HG03469 (cell line): ENCODE results near the gene DNAJB1.
"Not testable (repeated sequence)": the region's sequence is repeated elsewhere in the genome, so short reads cannot be mapped to it uniquely, and the experiment has no call there.

Experiments
- ATAC-seq: cut with Tn5 transposase; IDR thresholded peaks from one replicate; pipeline ENCODE4 v1.9.1; 2021; ENCODE audit warnings: mild to moderate bottlenecking, moderate library complexity, moderate number of reproducible peaks; ENCODE audit not compliant: unreplicated experiment

DNAJB1 gene

DNA sequence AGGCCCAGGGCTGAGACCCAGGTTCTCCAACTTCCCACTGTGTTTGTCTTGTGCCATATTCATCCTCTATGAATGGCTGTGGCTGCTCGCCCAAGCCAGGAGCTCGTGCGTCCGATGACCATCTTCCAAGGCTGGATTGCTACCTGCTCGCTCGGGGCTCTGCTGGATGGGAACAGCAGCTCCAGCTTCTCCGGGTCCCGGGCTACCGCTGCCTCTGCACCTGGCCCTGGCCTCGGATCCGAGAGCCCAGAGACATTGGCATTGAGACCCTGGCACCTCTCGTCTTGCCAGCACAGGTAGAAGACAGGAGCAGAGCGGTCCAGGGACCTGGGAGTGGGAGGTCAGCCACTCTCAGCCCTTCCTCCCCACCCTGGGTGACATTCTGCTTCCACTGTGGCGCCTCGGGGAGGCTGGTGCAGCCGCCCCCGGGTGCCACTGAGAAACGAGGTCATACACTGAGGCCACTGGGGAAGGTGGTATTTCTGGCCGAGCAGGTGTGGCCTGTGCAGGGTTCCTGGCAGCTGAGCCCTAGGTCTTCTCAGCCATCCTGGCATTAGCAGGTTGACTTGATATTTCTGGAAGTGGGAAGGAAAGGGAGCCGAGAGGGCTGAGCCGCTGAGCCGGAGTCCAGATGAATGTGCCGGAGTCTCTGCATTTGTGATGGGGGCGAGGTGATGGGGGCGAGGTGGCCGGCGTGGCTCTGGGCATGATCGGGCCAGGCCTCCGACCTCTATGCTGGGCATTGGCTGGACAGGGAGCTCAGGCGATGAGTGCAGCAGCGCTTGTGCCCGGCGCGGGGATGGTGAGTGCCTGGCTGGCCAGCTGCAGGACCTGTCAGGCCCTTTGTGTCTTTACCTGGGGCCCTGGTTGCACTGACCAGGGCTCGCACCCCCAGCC is 35.1 kb upstream of the DNAJB1 start:
- no peak for ATAC-seq

DNA sequence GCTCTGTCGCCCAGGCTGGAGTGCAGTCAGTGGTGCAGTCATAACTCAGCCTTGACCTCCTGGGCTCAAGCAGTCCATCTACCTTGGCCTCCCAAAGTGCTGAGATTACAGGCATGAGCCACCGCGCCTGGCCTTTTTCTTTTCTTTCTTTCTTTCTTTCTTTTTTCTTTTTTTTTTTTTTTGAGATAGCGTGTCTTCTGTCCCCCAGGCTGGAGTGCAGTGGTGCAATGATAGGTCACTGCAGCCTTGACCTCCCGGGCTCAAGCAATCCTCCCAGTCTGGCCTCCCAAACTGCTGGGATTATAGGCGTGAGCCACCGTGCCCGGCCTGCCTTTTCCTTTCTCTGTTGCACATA is 33.8 kb upstream of the DNAJB1 start:
- ATAC-seq: not testable (repeated sequence)

DNA sequence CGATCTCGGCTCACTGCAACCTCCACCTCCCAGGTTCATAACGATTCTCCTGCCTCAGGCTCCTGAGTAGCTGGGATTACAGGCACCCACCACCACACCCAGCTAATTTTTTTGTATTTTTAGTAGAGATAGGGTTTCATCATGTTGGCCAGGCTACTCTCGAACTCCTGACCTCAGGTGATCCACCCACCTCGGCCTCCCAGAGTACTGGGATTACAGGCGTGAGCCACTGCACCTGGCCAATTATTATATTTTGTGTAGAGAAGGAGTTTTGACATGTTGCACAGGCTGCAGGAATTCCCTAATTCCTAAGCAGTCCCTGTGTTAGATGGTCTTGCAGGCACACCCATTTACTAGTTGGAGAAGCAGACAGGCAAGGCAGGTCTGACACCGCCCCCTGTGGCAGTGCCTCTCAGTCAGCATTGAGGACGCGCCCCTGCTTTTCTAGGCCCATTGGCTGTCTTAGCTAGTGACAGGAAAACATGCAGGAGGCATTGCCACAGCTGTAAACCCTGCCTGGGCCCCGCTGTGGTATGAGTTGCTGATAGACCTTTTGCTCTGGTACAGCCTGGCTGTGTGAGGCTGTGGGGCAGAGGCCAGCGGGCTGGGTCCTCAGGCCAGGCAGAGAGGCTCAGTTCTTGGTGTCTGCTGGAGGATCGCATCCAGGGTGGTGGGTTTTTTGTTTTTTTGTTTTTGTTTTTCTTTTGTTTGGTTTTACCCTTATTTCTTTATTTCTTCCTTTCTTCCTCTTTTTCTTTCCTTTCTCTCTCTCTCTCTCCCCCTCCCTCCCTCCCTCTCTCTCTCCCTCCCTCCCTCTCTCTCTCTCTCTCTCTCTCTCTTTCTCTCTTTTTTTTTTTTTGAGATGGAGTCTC is 33.2 kb upstream of the DNAJB1 start:
- ATAC-seq: not testable (repeated sequence)

DNA sequence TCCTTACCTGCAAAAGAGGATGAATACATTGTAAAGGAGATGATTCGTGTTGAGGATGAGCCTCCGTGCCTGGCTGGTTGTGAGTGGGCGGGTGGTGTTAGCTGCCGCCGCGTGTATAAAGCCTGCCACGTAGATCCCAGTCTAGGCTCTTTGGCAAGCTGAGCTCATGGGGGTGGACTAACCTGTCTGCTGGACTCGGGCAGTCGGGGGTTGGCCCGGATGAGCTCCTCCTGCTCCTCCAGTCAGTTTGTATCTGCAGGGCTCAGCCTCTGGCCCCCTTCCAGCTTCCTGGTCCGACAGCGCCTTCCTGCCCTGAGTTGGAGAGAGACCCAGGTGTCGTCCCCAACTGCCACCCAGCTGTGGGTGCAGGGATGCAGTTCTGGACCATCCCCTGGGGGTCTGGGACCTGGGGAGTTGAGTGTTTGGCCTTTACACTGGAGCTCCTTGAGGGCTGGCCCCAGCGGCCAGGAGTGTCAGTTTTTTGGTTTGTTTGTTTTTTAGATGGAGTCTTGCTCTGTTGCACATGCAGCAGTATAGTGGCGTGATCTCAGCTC is 32.1 kb upstream of the DNAJB1 start:
- no peak for ATAC-seq

DNA sequence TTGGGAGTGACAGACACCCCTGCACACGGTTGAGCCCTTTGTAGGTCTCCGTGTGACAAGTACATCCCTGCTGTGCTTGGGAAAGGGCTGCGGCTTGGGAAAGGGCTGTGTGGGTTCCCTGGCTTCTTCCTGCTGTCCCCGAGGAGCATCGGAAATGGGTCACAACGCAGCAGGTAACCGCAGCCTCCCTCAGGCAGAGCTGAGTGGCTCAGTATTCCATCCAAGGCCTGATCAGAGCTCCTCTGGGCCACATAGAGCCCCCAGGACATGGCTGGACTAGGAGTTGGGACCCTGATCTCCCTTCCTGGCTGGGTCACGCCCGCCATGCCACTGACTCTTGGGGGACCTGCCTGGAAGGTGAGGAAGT is 27.5 kb upstream of the DNAJB1 start:
- no peak for ATAC-seq

DNA sequence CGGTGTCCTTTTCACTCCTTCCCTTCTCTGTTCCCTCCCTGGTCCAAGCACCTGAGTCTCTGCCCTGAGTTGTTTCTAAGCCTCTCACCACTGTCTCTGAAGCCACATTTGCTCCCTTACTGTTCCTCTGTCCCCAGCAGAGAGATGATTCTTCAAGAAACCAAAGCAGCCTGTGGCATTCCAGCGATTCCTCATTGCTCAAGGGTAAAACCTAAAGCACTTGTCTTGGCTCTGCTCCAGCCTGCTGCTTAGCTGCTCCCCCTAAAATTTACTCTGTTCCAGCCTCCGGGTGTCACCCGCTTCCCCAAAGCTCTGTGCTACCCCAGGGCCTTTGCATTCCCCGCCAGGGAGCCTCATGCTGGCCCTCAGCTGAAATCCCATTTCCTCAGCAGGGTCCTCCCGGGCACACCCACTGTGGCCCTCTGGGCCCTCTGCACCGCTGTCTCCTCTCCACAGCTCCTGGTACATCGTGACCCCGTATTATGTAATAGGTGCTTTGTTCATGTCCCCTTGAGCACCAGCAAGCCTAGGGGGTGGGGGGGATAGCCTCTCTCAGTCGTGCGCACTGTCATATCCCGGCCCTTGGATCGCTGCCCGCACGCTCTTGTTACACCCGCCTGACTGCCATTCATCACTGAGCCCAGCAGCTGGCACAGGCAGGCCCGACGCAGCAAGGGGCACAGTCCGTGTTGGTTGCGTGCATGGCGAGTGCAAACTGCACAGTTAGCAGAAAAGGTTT is 26.9 kb upstream of the DNAJB1 start:
- no peak for ATAC-seq

DNA sequence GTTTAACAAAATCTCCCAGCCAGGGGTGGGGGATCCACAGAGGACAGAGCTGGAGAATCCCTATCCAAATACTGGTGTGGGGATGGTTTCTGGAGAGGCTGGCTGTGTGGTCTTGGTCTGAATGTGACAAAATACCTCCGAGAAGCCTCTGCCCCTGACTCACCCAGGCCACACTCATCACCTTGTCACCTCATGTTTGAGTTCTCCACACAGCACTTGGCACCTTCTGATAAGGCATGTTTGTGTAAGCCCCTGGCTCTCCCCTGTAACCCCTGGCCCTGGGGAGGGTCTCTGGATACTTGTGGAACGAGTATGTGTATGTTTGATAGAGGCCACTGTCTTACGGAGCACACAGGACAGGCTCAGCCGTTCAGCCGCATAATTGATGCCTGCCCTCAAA is 25.9 kb upstream of the DNAJB1 start:
- ATAC-seq: no peak

DNA sequence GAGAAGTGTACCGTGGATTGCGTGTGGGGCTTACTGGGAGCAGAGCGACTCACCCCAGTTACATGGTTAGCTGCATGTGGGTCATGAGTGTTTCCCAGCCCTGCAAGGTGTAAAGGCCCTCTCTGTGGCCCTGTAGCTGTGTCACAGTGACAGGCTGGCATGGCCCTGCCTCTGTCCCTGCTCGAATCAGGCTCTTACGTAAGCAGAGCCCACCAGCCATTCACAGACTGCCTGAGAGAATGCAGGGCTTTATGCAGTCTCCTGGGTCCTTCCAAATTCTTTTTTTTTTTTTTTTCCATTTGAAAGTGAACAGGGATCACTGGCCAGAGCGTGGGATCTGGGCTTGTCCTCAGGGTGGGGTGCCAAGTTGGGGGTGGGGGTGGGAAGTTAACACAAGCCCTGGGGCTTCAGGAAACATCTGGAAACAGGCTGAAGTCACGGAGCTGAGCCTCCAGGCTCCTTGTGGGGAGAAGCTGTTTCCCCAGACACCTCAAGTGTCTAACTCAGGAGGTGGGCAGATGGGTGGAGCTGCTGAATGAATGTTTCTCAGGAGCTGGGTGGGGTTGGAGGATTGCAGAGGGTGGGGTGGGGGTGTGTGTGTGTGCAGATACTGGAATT is 24.6 kb upstream of the DNAJB1 start:
- no peak for ATAC-seq

DNA sequence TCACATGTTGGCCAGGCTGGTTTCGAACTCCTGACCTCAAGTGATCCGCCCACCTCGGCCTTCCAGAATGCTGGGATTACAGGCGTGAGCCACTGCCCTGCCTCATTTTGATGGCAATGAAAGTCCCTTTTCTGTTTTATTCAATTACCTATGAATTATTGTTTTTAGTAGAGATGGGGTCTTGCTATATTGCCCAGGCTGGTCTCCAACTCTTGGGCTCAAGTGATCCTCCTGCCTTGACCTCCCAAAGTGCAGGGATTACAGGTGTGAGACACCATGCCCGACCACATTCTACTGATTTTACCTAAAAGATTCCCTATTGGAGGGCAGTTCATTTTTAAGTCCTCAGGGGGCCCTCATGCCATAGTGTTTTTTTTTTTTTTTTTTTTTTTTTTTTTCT is 23.8 kb upstream of the DNAJB1 start:
- not testable (repeated sequence) for ATAC-seq

DNA sequence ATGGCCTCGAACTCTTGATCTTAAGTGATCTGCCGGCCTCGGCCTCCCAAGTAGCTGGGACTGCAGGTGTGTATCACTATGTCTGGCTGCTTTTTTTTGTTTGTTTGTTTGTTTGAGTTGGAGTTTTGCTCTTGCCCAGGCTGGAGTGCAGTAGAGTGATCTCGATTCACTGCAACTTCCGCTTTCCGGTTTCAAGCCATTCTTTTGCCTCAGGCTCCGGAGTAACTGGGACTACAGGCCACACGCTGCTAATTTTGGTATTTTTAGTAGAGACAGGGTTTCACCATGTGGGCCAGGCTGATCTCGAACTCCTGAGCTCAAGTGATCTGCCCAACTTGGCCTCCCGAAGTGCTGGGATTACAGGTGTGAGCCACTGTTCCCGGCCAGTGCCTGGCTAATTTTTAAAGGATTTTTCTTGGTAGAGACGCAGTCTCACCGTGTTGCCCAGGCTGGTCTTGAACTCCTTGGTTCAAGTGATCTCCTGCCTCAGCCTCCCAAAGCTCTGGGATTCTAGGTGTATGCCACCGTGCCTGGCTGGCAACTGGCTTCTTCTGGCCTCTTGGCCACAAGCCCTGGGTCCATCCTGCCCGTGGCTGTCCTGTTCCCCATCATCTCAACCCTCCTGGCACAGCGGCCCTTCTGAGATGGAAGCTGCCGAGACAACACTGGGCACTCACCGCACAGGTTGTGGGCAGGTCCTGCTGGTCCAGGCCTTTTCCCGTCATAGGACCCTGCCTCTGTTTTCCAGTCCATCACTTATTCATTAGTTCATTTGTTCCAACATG is 22.7 kb upstream of the DNAJB1 start:
- ATAC-seq: no peak

DNA sequence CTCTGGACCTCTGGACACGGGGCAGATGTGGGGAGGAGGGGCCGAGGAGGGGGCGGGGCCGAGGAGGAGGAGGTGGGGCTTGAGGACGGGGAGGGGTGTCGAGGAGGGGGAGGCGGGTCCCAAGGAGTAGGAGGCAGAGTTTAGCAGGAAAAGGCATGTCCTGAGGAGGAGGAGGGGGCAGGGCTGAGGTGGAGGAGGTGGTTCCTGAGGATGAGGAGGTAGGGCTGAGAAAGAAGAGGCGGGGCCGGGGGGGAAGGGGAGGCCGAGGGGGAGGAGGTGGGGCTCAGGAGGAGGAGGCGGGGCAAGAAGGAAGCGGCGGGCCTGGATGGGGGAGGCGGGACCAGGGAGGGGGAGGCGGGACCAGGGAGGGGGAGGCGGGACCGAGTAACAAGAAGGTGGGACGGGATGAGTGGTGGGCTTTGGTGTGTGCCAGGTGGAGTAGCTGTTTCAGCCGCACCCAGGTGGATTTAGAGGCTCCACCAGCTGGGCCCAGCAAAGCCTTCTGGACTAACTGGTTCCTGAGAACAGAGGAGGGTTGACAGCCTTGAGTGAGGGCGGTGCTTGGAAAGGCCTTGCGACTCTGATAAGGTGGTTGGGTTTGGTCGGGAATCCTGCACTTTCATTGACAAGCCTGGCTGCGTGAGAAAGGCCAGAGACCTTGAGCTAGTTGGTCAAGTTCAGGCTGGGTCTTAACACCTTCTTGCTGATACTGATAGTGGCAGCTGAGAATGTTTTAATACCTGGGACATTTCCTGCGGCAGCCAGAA is 18.9 kb upstream of the DNAJB1 start:
- no peak for ATAC-seq

DNA sequence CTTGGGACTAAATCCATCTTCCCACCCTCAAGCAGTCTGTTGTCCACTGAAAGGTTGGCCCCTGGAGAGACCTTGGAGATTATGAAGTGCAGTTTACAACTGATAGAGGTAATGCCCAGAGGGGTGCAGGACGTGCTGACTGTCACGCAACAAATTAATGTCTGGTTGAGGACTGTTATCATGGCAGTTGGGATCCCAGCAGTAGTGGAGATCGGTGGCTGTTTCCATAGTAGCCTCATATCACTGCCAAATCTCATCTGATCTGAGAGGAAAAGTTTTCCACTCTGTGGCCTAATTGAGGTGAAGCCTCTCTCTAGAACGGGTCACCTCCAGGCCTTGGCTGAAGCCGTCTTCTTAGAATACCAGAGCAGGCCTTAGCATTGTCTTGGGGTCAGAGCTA is 15.3 kb upstream of the DNAJB1 start:
- no peak for ATAC-seq

DNA sequence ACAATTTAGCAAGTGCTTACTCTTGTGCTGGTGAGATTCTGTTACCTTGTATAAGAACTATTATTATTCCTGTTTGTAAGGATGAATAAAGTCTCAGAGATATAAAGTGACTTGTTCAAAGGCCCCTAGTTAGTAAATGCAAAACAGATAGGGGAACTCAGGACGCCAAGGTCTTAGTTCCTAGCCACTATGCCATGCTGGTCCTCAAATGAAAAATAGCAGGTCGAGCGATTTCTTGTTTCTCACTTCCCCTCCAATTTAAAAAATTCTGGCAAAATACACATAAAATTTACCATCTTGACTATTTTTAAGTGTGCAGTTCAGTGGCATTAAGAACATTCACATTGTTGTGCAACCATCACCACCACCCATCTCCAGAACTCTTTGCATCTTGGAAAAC is 12.3 kb upstream of the DNAJB1 start:
- no peak for ATAC-seq

DNA sequence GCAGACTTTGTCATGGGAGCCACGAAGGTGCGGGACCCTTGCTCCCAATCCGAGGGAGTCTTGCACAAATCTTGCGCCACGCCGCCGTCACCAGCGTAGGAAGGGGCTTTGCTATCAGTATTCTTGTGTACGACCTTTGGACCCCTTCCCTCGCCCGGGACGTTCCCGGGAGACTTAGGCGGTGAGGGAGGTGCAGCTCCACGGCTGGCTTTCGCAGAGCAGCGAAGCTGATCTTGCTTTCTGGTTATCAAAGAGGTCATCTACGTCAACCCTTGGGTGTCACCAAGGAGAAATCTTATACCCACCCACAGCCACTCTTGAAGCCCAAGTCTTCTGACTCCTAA is 11.8 kb upstream of the DNAJB1 start:
- ATAC-seq: no peak

DNA sequence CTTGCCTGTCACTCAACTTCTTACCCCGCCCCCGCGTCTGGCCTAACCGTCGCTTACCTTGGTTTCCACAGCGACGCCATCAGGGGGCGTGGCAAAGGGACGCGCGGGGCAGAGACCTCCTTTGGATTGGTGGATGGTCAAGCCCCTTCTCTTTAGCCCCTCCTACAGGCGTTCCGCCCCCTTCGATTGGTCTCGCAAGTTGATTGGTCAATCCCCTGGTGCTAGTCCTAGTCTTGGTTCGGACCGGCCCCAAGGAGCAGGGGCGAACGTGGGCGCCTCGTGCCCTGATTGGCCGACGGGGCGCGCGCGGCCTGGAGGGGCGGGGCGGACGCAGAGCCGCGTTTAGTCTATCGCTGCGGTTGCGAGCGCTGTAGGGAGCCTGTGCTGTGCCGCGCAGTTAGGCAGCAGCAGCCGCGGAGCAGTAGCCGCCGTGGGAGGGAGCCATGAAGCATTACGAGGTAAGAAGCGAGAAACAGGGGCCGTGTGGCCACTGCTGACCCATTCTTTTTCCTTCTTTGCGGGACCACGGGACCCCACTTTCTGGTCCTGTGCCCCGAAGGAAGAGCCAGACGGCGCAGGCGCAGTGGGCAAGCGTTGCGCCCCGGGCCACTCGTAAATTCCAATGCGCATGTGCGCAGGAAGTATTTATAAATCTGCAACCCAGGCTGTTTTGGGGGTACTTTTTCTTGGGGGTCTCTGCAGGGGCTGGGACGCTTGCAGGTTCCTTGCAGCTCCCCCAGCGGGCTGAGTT is 11.2 kb upstream of the DNAJB1 start, which contains the start of gene TECR:
Gene TECR, plus strand, starts transcription at position 341 of the 751 bp plus-strand sequence. Its CDS starts 103 bp downstream, at position 444.
- ATAC-seq: peak; percentile 92

DNA sequence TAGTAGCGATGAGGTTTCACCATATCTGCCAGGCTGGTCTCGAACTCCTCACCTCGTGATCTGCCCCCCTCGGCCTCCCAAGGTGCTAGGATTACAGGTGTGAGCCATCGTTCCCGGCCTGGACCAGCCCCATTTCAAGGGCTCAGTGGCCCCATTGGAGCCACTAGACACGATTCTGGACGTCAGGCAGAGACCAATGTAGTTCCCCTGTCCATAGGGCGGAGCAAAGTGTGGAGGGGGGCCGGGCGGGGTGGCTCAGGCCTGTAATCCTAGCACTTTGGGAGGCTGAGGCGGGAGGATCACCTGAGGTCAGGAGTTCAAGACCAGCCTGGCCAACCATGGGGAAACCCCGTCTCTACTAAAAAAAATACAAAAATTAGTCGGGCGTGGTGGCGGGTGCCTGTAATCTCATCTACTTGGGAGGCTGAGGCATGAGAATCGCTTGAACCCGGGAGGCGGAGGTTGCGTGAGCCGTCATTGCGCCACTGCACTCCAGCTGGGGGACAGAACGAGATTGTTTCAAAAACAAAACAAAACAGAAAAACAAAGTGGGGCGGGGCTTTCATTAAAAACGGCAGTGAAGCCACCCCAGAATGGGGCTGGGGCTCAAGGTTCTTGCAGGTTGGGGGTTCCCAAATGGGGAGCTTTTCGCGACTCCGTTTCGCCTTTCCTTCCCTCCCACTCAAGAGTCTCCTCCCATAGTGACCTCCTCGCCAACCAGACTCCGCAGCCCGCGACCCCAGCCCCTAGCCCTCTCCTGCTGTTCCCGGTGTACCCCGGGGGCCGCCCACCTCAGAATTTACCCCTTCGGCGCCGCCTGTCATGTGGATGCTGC is 10.4 kb upstream of the DNAJB1 start:
- no peak for ATAC-seq

DNA sequence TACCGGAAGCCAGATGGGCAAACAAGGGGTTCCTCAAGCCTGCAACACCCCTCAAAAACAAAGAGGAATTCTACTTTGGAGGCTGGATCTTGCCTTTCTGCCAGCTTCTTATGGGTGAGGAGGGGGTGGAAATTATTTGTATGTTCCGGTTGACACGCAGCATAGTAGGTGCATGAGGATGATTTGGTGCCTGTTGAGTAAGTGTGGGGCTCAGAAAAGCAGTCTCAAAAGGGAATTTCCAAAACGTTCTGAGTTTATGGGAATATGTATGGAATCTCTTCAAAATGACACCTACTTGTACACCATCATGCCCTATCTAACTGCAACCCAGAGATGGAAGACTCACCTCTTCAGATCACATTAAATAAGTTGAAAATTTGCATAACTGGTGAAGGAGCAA is 8.2 kb upstream of the DNAJB1 start:
- no peak for ATAC-seq

DNA sequence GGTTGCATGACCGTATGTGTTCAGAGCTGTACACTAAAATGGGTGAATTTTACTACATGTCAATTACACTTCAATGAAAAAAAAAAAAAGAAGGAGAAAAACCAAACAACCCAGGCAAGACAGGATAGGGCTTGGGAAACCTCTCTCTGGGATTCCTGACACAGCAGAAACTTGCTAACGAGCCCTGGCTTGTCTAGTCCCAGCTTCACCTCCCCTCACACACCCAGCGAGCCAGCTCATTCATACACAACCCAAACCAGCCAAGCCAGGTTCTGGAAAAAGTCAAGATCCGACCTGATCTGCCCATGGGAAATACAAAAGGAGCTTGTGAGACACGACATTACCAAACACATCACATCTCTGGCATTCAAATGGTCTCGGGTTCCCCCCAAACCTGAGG is 7.5 kb upstream of the DNAJB1 start:
- no peak for ATAC-seq
